Measurements from ENCODE around the gene MCOLN1. TPM values are rescaled to one million over a fixed set of nuclear protein-coding genes. Genes with fewer than 3 reads are reported as not detected.

The MCOLN1 gene
- total RNA-seq, 1 experiment from 2014 or later, result 15.7 TPM

- WGBS (ENCODE audit: extremely low coverage, insufficient read length, low lambda C conversion rate), result no CpG with 5 or more reads among the region's 6 CpGs
- no peak overlapping the region for H3K23ac ChIP-seq (ENCODE audit: insufficient read length, low read depth, low read length)
- no peak overlapping the region for H4K8ac ChIP-seq (replicated peaks; ENCODE audit: insufficient read length, low read depth, low read length)
- no peak overlapping the region for H3K4me3 Mint-ChIP-seq
- no peaks in the 10 kb centered on the region for H3K27me3 ChIP-seq (ENCODE audit: insufficient read depth, low read length)
- no peaks in the 10 kb centered on the region; a peak in 1 of 5 replicates for H3K9me3 Mint-ChIP-seq
- peaks cover 19 to 32% of the 10 kb centered on the region in 2 experiments for H3K4me1 Mint-ChIP-seq
- H2BK120ac ChIP-seq (ENCODE audit: low read depth, low read length, poor library complexity, severe bottlenecking), result no peak overlapping the region
- H3K27ac ChIP-seq (ENCODE audit: insufficient read length, low read depth, low read length), result no peak overlapping the region
- H3K9me3 ChIP-seq (ENCODE audit: control insufficient read depth, low read depth, low read length), result no peaks in the 10 kb centered on the region
- no peak overlapping the region for H3K56ac ChIP-seq (ENCODE audit: insufficient read length, low read depth, low read length)
- no peak overlapping the region for H2BK5ac ChIP-seq (ENCODE audit: insufficient read length, low read length)
- peaks cover 4% of the 10 kb centered on the region; the same call in 1 of the 2 replicates for H3K4me1 ChIP-seq (ENCODE audit: insufficient read depth, low read length)
- DNase-seq, result no peak
- H3K14ac ChIP-seq (ENCODE audit: insufficient read depth, low read length), result no peak overlapping the region
- no peak overlapping the region for H4K91ac ChIP-seq (ENCODE audit: insufficient read length, low read depth, low read length)
- H2BK20ac ChIP-seq (ENCODE audit: low read depth, low read length, poor library complexity, severe bottlenecking), result no peak overlapping the region
- no peak overlapping the region for H2BK12ac ChIP-seq (ENCODE audit: insufficient read length, low read depth, low read length)
- no peak for TF ChIP-seq CTCF (conservative IDR thresholded peaks at IDR 0.05)
- H3K27me3 Mint-ChIP-seq (ENCODE audit: low read depth), result peaks cover 14% of the 10 kb centered on the region
- H3K79me2 ChIP-seq (ENCODE audit: insufficient read depth, low read length), result 0 out of 2 replicates have a peak, but pooled peaks cover 2% of the 10 kb centered on the region
- H3T11ph ChIP-seq (ENCODE audit: low read length), result no peak overlapping the region
- H2AK5ac ChIP-seq (ENCODE audit: insufficient read length, low read length), result no peak overlapping the region
- H2BK15ac ChIP-seq (ENCODE audit: low read depth, low read length), result no peak overlapping the region
- no peaks in the 10 kb centered on the region for H4K20me1 ChIP-seq (ENCODE audit: control insufficient read depth, insufficient read depth, insufficient read length)
- H3K4me2 ChIP-seq (ENCODE audit: insufficient read depth, insufficient read length, low read length), result no peak overlapping the region
- H3K23me2 ChIP-seq (ENCODE audit: insufficient read length, low read depth, low read length, poor library complexity, severe bottlenecking), result peaks cover 8% of the 10 kb centered on the region
- no peak overlapping the region for H4K5ac ChIP-seq (ENCODE audit: insufficient read length, low read depth, low read length)
- no peaks in the 10 kb centered on the region for H3K36me3 Mint-ChIP-seq (ENCODE audit: insufficient read depth in 1 of 3, low read depth in 3 of 3)
- no peak overlapping the region for H3K9ac ChIP-seq (ENCODE audit: extremely low read depth, insufficient read length, low read length)
- H2AFZ ChIP-seq (ENCODE audit: low read length), result no peak overlapping the region
- H3K4ac ChIP-seq (ENCODE audit: low read depth, low read length), result no peak overlapping the region
- no peak overlapping the region for H3K18ac ChIP-seq (ENCODE audit: insufficient read length, low read depth, low read length)
- H3K79me1 ChIP-seq (ENCODE audit: insufficient read depth, low read depth, low read length, poor library complexity, severe bottlenecking), result no peaks in the 10 kb centered on the region
- H3K27ac Mint-ChIP-seq, result no peak overlapping the region
These were observed 10.0 kb upstream of the MCOLN1 start for GRCh38 chr19:7512400-7512851.

Measured in H9 (cell line).